ENCODE measurements around the gene GPT2.
A peak's percentile ranks its signal among the peaks of the same experiment; 100 is the strongest.

Gene GPT2

GRCh38 chr16:46911650-46912049 is 27.5 kb downstream of the GPT2 start:
- no peak for ATAC-seq
- TF ChIP-seq ZFP3 (CRISPR knock-in tag; IDR thresholded peaks at IDR 0.05) (no peak), SNAI2 (CRISPR knock-in tag; IDR thresholded peaks at IDR 0.05) (no peak), OSR1 (CRISPR knock-in tag; IDR thresholded peaks at IDR 0.05) (no peak)

DNA sequence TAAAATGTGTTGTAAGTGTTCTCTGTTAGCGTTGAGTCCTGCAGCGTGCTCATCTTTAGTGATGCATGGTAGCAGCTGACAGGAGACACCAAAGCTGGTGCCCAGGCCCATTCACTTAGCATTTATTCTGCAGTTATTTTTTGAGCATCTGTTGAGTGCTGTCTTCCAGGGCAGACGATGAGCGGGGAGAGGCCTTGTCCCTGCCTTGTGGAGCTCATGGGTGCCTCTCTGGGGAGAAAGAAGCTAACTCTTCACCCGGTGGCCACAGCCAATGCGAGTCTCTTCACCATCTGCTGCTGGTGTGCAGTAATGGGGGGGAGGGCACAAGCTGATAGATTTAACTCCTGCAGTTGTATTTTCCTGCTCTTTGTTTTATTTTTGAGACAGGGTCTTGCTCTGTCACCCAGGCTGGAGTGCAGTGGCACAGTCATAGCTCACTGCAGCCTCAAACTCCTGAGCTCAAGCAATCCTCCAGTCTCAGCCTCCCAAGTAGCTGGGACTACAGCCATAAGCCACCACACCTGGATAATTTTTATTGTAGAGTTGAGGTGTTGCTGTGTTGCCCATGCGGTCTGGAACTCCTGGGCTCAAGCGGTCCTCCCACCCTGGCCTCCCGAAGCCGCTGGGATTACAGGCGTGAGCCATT is 30.5 kb downstream of the GPT2 start:
- no peak for ATAC-seq
- TF ChIP-seq CSDC2 (CRISPR knock-in tag; IDR thresholded peaks at IDR 0.05) (no peak), ISL1 (CRISPR knock-in tag; IDR thresholded peaks at IDR 0.05) (no peak), ZNF8 (CRISPR knock-in tag; IDR thresholded peaks at IDR 0.05) (no peak), GLIS3 (CRISPR knock-in tag; IDR thresholded peaks at IDR 0.05) (no peak), TCF4 (CRISPR knock-in tag; IDR thresholded peaks at IDR 0.05; ENCODE audit: borderline replicate concordance) (no peak), BACH2 (CRISPR knock-in tag; IDR thresholded peaks at IDR 0.05; ENCODE audit: borderline replicate concordance) (no peak)
- TF ChIP-seq, protein P1, sequence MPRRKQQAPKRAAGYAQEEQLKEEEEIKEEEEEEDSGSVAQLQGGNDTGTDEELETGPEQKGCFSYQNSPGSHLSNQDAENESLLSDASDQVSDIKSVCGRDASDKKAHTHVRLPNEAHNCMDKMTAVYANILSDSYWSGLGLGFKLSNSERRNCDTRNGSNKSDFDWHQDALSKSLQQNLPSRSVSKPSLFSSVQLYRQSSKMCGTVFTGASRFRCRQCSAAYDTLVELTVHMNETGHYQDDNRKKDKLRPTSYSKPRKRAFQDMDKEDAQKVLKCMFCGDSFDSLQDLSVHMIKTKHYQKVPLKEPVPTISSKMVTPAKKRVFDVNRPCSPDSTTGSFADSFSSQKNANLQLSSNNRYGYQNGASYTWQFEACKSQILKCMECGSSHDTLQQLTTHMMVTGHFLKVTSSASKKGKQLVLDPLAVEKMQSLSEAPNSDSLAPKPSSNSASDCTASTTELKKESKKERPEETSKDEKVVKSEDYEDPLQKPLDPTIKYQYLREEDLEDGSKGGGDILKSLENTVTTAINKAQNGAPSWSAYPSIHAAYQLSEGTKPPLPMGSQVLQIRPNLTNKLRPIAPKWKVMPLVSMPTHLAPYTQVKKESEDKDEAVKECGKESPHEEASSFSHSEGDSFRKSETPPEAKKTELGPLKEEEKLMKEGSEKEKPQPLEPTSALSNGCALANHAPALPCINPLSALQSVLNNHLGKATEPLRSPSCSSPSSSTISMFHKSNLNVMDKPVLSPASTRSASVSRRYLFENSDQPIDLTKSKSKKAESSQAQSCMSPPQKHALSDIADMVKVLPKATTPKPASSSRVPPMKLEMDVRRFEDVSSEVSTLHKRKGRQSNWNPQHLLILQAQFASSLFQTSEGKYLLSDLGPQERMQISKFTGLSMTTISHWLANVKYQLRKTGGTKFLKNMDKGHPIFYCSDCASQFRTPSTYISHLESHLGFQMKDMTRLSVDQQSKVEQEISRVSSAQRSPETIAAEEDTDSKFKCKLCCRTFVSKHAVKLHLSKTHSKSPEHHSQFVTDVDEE (CRISPR knock-in tag; IDR thresholded peaks at IDR 0.05): no peak

GRCh38 chr16:46915483-46916025 is 31.4 kb downstream of the GPT2 start:
- ATAC-seq: no peak
- TF ChIP-seq, protein P1 (CRISPR knock-in tag; IDR thresholded peaks at IDR 0.05): no peak
- no peak for TF ChIP-seq ZC3H10 (CRISPR knock-in tag; IDR thresholded peaks at IDR 0.05)
- no peak for TF ChIP-seq BACH2 (CRISPR knock-in tag; IDR thresholded peaks at IDR 0.05; ENCODE audit: borderline replicate concordance)
- TF ChIP-seq OSR1 (CRISPR knock-in tag; IDR thresholded peaks at IDR 0.05): no peak
- no peak for TF ChIP-seq ZNF70 (CRISPR knock-in tag; IDR thresholded peaks at IDR 0.05)
- no peak for TF ChIP-seq ZFP30 (CRISPR knock-in tag; IDR thresholded peaks at IDR 0.05)
- no peak for TF ChIP-seq GLIS3 (CRISPR knock-in tag; IDR thresholded peaks at IDR 0.05)
- TF ChIP-seq ZNF8 (CRISPR knock-in tag; IDR thresholded peaks at IDR 0.05): no peak
- TF ChIP-seq SNAI2 (CRISPR knock-in tag; IDR thresholded peaks at IDR 0.05): no peak
- no peak for TF ChIP-seq ESRRG (CRISPR knock-in tag; IDR thresholded peaks at IDR 0.05)

- TF ChIP-seq, protein P2, sequence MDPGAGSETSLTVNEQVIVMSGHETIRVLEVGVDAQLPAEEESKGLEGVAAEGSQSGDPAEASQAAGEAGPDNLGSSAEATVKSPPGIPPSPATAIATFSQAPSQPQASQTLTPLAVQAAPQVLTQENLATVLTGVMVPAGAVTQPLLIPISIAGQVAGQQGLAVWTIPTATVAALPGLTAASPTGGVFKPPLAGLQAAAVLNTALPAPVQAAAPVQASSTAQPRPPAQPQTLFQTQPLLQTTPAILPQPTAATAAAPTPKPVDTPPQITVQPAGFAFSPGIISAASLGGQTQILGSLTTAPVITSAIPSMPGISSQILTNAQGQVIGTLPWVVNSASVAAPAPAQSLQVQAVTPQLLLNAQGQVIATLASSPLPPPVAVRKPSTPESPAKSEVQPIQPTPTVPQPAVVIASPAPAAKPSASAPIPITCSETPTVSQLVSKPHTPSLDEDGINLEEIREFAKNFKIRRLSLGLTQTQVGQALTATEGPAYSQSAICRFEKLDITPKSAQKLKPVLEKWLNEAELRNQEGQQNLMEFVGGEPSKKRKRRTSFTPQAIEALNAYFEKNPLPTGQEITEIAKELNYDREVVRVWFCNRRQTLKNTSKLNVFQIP (CRISPR knock-in tag; IDR thresholded peaks at IDR 0.05; ENCODE audit: borderline replicate concordance, low read depth): no peak
- TF ChIP-seq BACH2 (CRISPR knock-in tag; IDR thresholded peaks at IDR 0.05; ENCODE audit: borderline replicate concordance) (no peak), ARNTL (CRISPR knock-in tag; IDR thresholded peaks at IDR 0.05; ENCODE audit: borderline replicate concordance, low read depth) (no peak), PATZ1 (CRISPR knock-in tag; IDR thresholded peaks at IDR 0.05; ENCODE audit: borderline replicate concordance) (no peak), TCF4 (CRISPR knock-in tag; IDR thresholded peaks at IDR 0.05; ENCODE audit: borderline replicate concordance) (no peak), ZNF8 (CRISPR knock-in tag; IDR thresholded peaks at IDR 0.05) (no peak), ZC3H10 (CRISPR knock-in tag; IDR thresholded peaks at IDR 0.05) (no peak), PPARA (CRISPR knock-in tag; IDR thresholded peaks at IDR 0.05; ENCODE audit: borderline replicate concordance) (no peak), TOX (CRISPR knock-in tag; IDR thresholded peaks at IDR 0.05; ENCODE audit: borderline replicate concordance) (no peak), ESRRG (CRISPR knock-in tag; IDR thresholded peaks at IDR 0.05) (no peak), GLIS3 (CRISPR knock-in tag; IDR thresholded peaks at IDR 0.05) (no peak), CSDC2 (CRISPR knock-in tag; IDR thresholded peaks at IDR 0.05) (no peak), ZFP3 (CRISPR knock-in tag; IDR thresholded peaks at IDR 0.05) (no peak), RARB (CRISPR knock-in tag; IDR thresholded peaks at IDR 0.05) (no peak)
- TF ChIP-seq, protein P3, sequence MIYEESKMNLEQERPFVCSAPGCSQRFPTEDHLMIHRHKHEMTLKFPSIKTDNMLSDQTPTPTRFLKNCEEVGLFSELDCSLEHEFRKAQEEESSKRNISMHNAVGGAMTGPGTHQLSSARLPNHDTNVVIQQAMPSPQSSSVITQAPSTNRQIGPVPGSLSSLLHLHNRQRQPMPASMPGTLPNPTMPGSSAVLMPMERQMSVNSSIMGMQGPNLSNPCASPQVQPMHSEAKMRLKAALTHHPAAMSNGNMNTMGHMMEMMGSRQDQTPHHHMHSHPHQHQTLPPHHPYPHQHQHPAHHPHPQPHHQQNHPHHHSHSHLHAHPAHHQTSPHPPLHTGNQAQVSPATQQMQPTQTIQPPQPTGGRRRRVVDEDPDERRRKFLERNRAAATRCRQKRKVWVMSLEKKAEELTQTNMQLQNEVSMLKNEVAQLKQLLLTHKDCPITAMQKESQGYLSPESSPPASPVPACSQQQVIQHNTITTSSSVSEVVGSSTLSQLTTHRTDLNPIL (CRISPR knock-in tag; IDR thresholded peaks at IDR 0.05; ENCODE audit: low read depth): no peak
- TF ChIP-seq, protein P4, sequence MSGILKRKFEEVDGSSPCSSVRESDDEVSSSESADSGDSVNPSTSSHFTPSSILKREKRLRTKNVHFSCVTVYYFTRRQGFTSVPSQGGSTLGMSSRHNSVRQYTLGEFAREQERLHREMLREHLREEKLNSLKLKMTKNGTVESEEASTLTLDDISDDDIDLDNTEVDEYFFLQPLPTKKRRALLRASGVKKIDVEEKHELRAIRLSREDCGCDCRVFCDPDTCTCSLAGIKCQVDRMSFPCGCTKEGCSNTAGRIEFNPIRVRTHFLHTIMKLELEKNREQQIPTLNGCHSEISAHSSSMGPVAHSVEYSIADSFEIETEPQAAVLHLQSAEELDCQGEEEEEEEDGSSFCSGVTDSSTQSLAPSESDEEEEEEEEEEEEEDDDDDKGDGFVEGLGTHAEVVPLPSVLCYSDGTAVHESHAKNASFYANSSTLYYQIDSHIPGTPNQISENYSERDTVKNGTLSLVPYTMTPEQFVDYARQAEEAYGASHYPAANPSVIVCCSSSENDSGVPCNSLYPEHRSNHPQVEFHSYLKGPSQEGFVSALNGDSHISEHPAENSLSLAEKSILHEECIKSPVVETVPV (CRISPR knock-in tag; IDR thresholded peaks at IDR 0.05): no peak
- ATAC-seq: peak; percentile 86
These were observed 32.8 kb downstream of the GPT2 start for GRCh38 chr16:46916980-46917379.
